GM12878 (cell line): Measurements from ENCODE around the gene DGKB. TPM values are rescaled to one million over a fixed set of nuclear protein-coding genes. Genes with fewer than 3 reads are reported as not detected.

Source experiments
- ATAC-seq: fragments of 200-7000 bp; cut with Tn5 transposase; 3 replicates; pipeline ENCODE4 v1.9.1; 2020; ENCODE audit warnings: mild to moderate bottlenecking, moderate library complexity
- BruUV-seq: library from RNA; stranded (reverse); fragments of 400-500 nt; replicated peaks from 2 replicates; lab custom pipeline; 2021; lab: Mats Ljungman, UMichigan
- CTCF ChIA-PET: fragments of 300-600 bp; sonication (Branson Sonifier 250); formaldehyde crosslinking; extraction: SDS; loops from one replicate; lab custom pipeline; 2021; ENCODE audit warnings: inconsistent platforms; lab: Yijun Ruan, JAX
- POLR2A ChIA-PET: fragments of 350-600 bp; formaldehyde crosslinking; extraction: SDS; loops from one replicate; lab custom pipeline; 2021; ENCODE audit warnings: inconsistent platforms; lab: Charles Lee
- RAD21 ChIA-PET: fragments of 300-600 bp; sonication (Branson Sonifier 250); formaldehyde crosslinking; loops from one replicate; lab custom pipeline; 2023; ENCODE audit warnings: antibody characterized with exemption; ENCODE audit not compliant: unreplicated experiment; lab: Charles Lee
- SMC1A ChIA-PET: fragments of 300-600 bp; sonication (Branson Sonifier 250); formaldehyde crosslinking; loops from one replicate; lab custom pipeline; 2023; ENCODE audit not compliant: unreplicated experiment, uncharacterized antibody; lab: Charles Lee
- DNase-seq: peaks from one replicate; pipeline ENCODE4 v3.0.0-alpha.2; 2011; ENCODE audit warnings: low read depth, low spot score
- FAIRE-seq: peaks from 3 replicates; lab custom pipeline; 2011; peaks lifted over from hg19 to GRCh38; lab: Jason Lieb, UNC
- H2AFZ ChIP-seq: 2 replicates; pipeline ENCODE4 v1.6.0; 2011; ENCODE audit warnings: low read depth, low read length, control low read depth; ENCODE audit not compliant: control insufficient read depth
- H3K27ac ChIP-seq: 2 replicates; pipeline ENCODE4 v1.5.1; 2011; ENCODE audit warnings: control low read depth; ENCODE audit not compliant: control insufficient read depth, insufficient read depth
- H3K27me3 ChIP-seq, 2 experiments: replicated peaks in 1 of 2; 2 replicates each; pipeline versions ENCODE4 v1.6.0 to v1.6.1; 2011; ENCODE audit warnings: low read length in 1 of 2; ENCODE audit not compliant: control insufficient read depth in 2 of 2, insufficient read depth in 2 of 2
- H3K36me3 ChIP-seq, 2 experiments: 2 replicates each; pipeline ENCODE4 v1.5.1; 2011; ENCODE audit warnings: low read length in 1 of 2; ENCODE audit not compliant: control insufficient read depth in 2 of 2, insufficient read depth in 2 of 2
- H3K4me1 ChIP-seq: 2 replicates; pipeline ENCODE4 v1.6.1; 2011; ENCODE audit warnings: mild to moderate bottlenecking, low read length, moderate library complexity, mixed read lengths; ENCODE audit not compliant: control insufficient read depth, insufficient read depth
- H3K4me2 ChIP-seq: 2 replicates; pipeline ENCODE4 v1.6.0; 2011; ENCODE audit warnings: control low read depth; ENCODE audit not compliant: control insufficient read depth, insufficient read depth
- H3K4me3 ChIP-seq: fragments of 200-600 bp; sonication (generic); 2 replicates; pipeline ENCODE4 v1.5.1; 2016
- H3K79me2 ChIP-seq: 2 replicates; pipeline ENCODE4 v1.6.0; 2011; ENCODE audit warnings: low read length; ENCODE audit not compliant: control insufficient read depth, insufficient read depth
- H3K9ac ChIP-seq: 2 replicates; pipeline ENCODE4 v1.8.0; 2011; ENCODE audit warnings: low read length, control low read depth, mixed read lengths; ENCODE audit not compliant: control insufficient read depth, insufficient read depth
- H3K9me3 ChIP-seq: replicated peaks from 3 replicates; pipeline ENCODE4 v1.5.1; 2011; ENCODE audit warnings: mild to moderate bottlenecking, low read length; ENCODE audit not compliant: control insufficient read depth, insufficient read depth
- H4K20me1 ChIP-seq: 2 replicates; pipeline ENCODE4 v1.6.0; 2011; ENCODE audit not compliant: control insufficient read depth, insufficient read depth
- BHLHE40 ChIP-seq, 2 experiments: fragments of 450-650 bp in 1 of 2; IDR thresholded peaks; 2 replicates each; pipeline ENCODE4 v1.6.1; 2011 to 2017; ENCODE audit warnings: low read depth in 2 of 2, borderline replicate concordance in 1 of 2, improper control_type of control experiment in 1 of 2, low read length in 1 of 2, mild to moderate bottlenecking in 1 of 2
- CEBPB ChIP-seq, 2 experiments: fragments of 150-350 bp in 1 of 2; IDR thresholded peaks; 2 replicates each; pipeline ENCODE4 v1.6.1; 2012 to 2014; ENCODE audit warnings: low read depth in 2 of 2, low read length in 2 of 2, borderline replicate concordance in 1 of 2, inconsistent platforms in 1 of 2
- E2F4 ChIP-seq: IDR thresholded peaks from 2 replicates; pipeline ENCODE4 v1.6.1; 2012; ENCODE audit warnings: low read depth, low read length, improper control_type of control experiment
- FOXM1 ChIP-seq: IDR thresholded peaks from 2 replicates; pipeline ENCODE4 v1.6.1; 2012; ENCODE audit warnings: low read depth, mild to moderate bottlenecking, inconsistent platforms, low read length, moderate library complexity
- IKZF1 ChIP-seq: fragments of 450-650 bp; conservative IDR thresholded peaks from 2 replicates; pipeline ENCODE4 v1.6.1; 2017; ENCODE audit warnings: antibody characterized with exemption, mild to moderate bottlenecking
- NR2F1 ChIP-seq: fragments of 450-650 bp; conservative IDR thresholded peaks from 2 replicates; pipeline ENCODE4 v1.6.1; 2017; ENCODE audit warnings: mild to moderate bottlenecking
- NRF1 ChIP-seq: conservative IDR thresholded peaks from 2 replicates; pipeline ENCODE4 v1.6.1; 2011; ENCODE audit warnings: mild to moderate bottlenecking, low read depth, low read length, improper control_type of control experiment
- RELA ChIP-seq: fragments of 450-650 bp; IDR thresholded peaks from 2 replicates; pipeline ENCODE4 v1.8.0; 2014; ENCODE audit warnings: borderline replicate concordance; ENCODE audit not compliant: partially characterized antibody
- TCF3 ChIP-seq: IDR thresholded peaks from 2 replicates; pipeline ENCODE4 v1.6.1; 2012; ENCODE audit warnings: low read depth, mild to moderate bottlenecking, low read length, borderline replicate concordance; ENCODE audit not compliant: insufficient read depth
- TCF7 ChIP-seq: IDR thresholded peaks from 2 replicates; pipeline ENCODE4 v1.6.1; 2014; ENCODE audit warnings: antibody characterized with exemption, borderline replicate concordance
- WRNIP1 ChIP-seq: IDR thresholded peaks from 2 replicates; pipeline ENCODE4 v1.6.1; 2011; ENCODE audit warnings: low read depth, low read length, improper control_type of control experiment, borderline replicate concordance
- ZNF207 ChIP-seq: fragments of 450-650 bp; IDR thresholded peaks from 2 replicates; pipeline ENCODE4 v1.6.1; 2014; ENCODE audit warnings: antibody characterized with exemption, mild to moderate bottlenecking, borderline replicate concordance
- WGBS: methylation state at CpG from one replicate; pipeline ENCODE4 v1.1.6; 2016; ENCODE audit warnings: low lambda C conversion rate; ENCODE audit not compliant: insufficient replicate concordance, insufficient coverage; ENCODE audit errors: missing lambda C conversion rate; 5-methylcytosine and 5-hydroxymethylcytosine counted together
- in situ Hi-C: fragments of 300-500 bp; cut with MboI; formaldehyde crosslinking; loops from 9 replicates; pipeline ENCODE4 v1.14.3; 2018; ENCODE audit warnings: mixed read lengths
- intact Hi-C: fragments of 100-400 bp; cut with micrococcal nuclease; formaldehyde crosslinking; loops from one replicate; pipeline ENCODE4 v1.14.2; 2022; ENCODE audit not compliant: unreplicated experiment
- polyA plus RNA-seq, 11 experiments: library from polyadenylated mRNA; depleted of rRNA in 4 of 11; unstranded in 6 of 11; stranded (reverse) in 5 of 11; fragments of >200 nt; fragmentation: Nextera tagmentation in 4 of 11; fragmentation: Illumina TruSeq in 1 of 11; extraction: Ambion mirVana in 4 of 11; extraction: Trizol in 1 of 11; gene quantifications; 1 replicate in 1 of 11; 2 replicates in 10 of 11; pipeline versions ENCODE4 v1.2.1 to v1.2.3, GENCODE V29; 2011 to 2016; ENCODE audit warnings: inconsistent platforms in 2 of 11, missing spikeins in 2 of 11, low read depth in 1 of 11
- total RNA-seq, 4 experiments: library from RNA; depleted of rRNA in 3 of 4; stranded (reverse); fragments of >200 nt in 3 of 4; fragmentation: Illumina TruSeq in 1 of 4; extraction: Trizol in 1 of 4; gene quantifications; 2 replicates each; pipeline versions ENCODE4 v1.2.1 to v1.2.3, GENCODE V29; 2013 to 2021

Gene DGKB
- total and polyA plus RNA-seq, 10 of the 15 experiments (the other 5 are each of a cell fraction or from before 2014, with no cell fraction given) = 0.02 to 0.10 (median 0.04) TPM; not detected in 6

- TF ChIP-seq TCF3 (no peak), NR2F1 (no peak), ZNF207 (no peak), BHLHE40 (IDR thresholded peaks at IDR 0.05; ENCODE audit: borderline replicate concordance in 1 of 2, low read depth in 2 of 2, low read length in 1 of 2) (no peak), TCF7 (no peak), RELA (no peak), NRF1 (no peak), IKZF1 (no peak)
- no peak overlapping the region for H3K27ac ChIP-seq
- POLR2A ChIA-PET = no interaction called here
- FAIRE-seq (no peak), ATAC-seq (no peak), DNase-seq (no peak)
- in situ Hi-C loops = no loop called here
- H2AFZ ChIP-seq = no peak overlapping the region
- H3K4me1 ChIP-seq = no peaks in the 10 kb centered on the region
- H3K36me3 ChIP-seq = no peaks in the 10 kb centered on the region
- no peak overlapping the region for H3K4me3 ChIP-seq
- WGBS = 0% methylated on average over 2 of the region's 2 CpGs
- H4K20me1 ChIP-seq = no peaks in the 10 kb centered on the region
- H3K9ac ChIP-seq = no peak overlapping the region
- no peaks in the 10 kb centered on the region for H3K27me3 ChIP-seq
- no peak overlapping the region for H3K4me2 ChIP-seq
- H3K79me2 ChIP-seq = no peaks in the 10 kb centered on the region
- intact Hi-C loops = no loop called here
- no TSS peak for BruUV-seq
- SMC1A ChIA-PET = interaction anchor here (0.9 to 1.1 kb wide), 3 partner anchors 9 to 48 kb away, joined by 3 to 4 read pairs (median 3); no protein-coding TSS in a partner anchor
- H3K9me3 ChIP-seq = no peaks in the 10 kb centered on the region
- CTCF ChIA-PET = interaction anchor here (0.9 kb wide), 1 partner anchor 62 kb away, joined by 3 read pairs; no protein-coding TSS in a partner anchor
- RAD21 ChIA-PET = no interaction called here
These were observed 507.8 kb downstream of the DGKB start for GRCh38 chr7:14394786-14395185.

- ATAC-seq (no peak), DNase-seq (no peak), FAIRE-seq (no peak)
- H3K36me3 ChIP-seq = no peaks in the 10 kb centered on the region
- ChIA-PET CTCF (interaction anchor here (1.3 to 1.6 kb wide), 2 partner anchors 16 to 68 kb away, joined by 4 read pairs; no protein-coding TSS in a partner anchor), POLR2A (no interaction called here), SMC1A (interaction anchor here (0.9 to 1.1 kb wide), 2 partner anchors 15 to 29 kb away, joined by 3 read pairs; no protein-coding TSS in a partner anchor), RAD21 (no interaction called here)
- H3K27me3 ChIP-seq = no peaks in the 10 kb centered on the region
- H4K20me1 ChIP-seq = no peaks in the 10 kb centered on the region
- no peak overlapping the region for H3K4me3 ChIP-seq
- no peaks in the 10 kb centered on the region for H3K4me1 ChIP-seq
- no TSS peak for BruUV-seq
- H3K4me2 ChIP-seq = no peak overlapping the region
- H2AFZ ChIP-seq = no peak overlapping the region
- in situ Hi-C loops (no loop called here), intact Hi-C loops (no loop called here)
- no peak overlapping the region for H3K27ac ChIP-seq
- H3K9ac ChIP-seq = no peak overlapping the region
- TF ChIP-seq FOXM1 = no peak
- no peak for TF ChIP-seq E2F4
- no peak for TF ChIP-seq CEBPB (IDR thresholded peaks at IDR 0.05; ENCODE audit: borderline replicate concordance in 1 of 2, low read depth in 2 of 2, low read length in 2 of 2)
- no peak for TF ChIP-seq WRNIP1
- no peaks in the 10 kb centered on the region for H3K9me3 ChIP-seq
- WGBS = 12% methylated on average over 4 of the region's 4 CpGs
- H3K79me2 ChIP-seq = no peaks in the 10 kb centered on the region
These were observed 513.0 kb downstream of the DGKB start for GRCh38 chr7:14389595-14389994.
